ENCODE data around the gene ASB12.
"Not testable (repeated sequence)": the region's sequence is repeated elsewhere in the genome, so short reads cannot be mapped to it uniquely, and the experiment has no call there.

ASB12 gene

DNA sequence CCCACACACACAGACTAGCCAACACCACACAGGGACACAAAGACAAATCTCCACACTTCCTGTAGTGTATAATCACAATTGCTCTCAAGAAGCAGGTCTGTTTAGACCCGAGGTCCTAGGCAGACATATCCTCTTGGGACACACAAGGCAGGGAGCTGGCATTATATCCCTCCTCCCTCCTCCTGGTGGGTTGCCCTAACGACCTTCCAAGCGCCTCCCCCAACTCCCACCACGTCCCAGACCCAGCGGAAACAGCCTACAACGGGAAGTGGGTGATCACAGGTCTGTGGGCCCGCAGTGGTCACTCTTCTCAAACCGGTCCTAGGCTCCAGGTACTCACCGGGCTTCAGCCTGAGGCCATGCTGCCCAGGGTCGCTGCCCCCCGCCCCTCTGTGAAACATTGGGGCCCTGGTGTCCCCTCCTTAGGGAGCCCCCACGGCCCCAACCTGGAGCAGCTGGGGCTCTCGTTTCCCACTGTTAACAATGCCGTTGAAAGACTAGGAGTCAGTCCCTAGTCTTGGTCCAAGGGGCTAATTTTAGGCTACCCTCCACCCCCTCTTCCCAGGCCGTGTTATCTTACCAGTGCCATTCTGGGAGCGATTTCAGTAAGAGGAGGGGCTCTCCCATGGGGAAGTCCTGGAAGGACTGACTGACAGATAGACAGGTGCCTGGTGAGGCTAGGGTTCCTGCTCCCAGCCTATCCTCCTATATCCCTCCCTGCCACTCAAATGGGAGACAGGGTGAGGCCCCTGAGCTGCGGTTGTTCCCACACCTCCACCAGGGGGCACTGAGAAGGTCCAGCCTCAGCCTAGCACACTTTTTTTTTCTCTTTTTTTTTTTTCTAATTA is at the start of gene ASB12:
TSS of gene ASB12 (minus strand) at position 485 of the 848 bp plus-strand sequence. CDS start 4,957 bp downstream, outside the sequence.
- no peak for DNase-seq

DNA sequence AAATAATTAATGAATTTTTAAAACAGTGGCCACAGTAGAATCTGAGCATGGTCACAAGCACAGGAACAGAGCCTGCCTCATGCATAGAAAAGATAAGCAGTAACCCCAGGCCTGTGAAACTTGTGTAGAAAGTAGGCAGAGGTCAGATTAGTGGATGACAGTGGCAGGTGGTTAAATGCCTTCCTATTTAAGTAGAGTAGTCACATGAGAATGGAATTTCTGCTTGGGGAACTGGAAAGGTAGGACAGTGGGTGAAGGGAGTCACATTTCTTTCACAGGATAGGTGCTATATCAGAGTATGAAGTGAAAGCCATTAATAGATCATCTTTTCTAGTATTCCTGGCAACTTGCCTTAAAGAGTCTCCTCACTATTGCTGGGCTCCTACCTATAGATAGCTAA is 34.9 kb upstream of the ASB12 start:
- no peak for DNase-seq

DNA sequence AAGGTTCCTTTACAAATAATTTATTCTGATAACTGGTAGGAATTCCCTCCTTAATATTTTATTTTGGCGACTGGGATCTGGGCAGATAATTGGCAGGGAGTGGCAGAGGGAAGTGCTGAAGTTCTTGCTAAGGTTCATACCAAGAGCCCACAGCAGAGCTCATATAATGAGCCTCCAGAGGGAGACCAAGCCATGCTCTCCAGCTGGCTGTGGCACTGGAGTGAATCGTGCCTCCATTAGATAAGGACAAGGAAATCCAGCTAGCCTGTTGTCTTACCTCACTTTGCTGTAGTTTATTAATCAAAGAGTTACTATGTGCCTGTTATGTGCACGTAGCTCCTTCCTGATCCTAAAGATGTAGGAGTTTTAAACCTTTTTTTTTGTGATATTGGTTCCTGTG is 1.3 kb downstream of the ASB12 start:
- DNase-seq = no peak

DNA sequence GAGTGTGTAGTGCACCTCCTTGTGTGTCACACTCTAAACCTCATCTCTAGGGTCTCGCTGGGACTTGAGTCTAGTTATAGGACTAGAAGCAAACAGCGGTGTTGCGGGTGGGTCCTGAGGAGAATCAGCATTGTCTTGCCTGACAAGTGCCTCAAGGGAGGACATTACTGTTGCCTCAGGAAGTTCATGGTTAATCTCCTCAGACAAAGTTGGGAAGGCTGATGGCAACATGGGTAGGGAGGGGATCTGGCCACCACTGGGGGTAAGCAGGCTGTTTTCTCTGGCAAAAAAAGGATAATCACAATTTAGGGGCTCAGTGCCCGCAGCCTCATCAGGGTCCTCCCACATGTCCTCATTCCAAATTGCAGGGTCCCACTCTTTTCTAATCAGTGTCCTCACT is 12.4 kb downstream of the ASB12 start:
- DNase-seq = no peak

- not testable (repeated sequence) for DNase-seq
These were observed 16.4 kb downstream of the ASB12 start for GRCh38 chrX:64213989-64214388.

DNA sequence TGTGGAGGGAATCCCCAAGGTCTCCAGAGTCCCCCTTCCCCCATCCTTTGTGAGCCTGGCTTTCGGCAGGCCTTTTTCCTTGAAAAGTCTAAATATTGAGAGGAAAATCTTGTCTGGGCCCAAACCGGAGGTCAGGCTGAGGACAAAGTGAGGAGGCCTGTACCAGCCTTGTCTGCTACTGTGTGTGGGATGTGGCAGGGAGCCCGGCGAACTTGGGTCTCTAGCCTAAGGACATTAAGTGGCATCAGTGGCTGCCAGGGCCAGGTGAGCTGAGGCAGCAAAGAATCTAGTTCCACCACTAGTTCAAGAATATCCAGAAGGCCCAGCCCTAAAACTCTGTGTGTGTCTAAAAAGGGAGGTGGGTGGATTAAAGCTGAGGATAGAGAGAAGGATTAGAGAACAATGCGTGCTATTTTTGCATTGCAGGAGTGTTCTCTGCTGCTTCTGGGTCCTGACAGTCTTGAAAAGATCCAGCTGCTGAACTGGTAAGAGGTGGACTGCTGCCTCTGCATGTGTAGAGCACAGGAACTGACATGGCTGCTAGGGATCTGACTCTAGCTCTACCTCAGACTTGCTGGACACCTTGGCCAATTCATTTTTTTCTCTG is 23.7 kb downstream of the ASB12 start:
- peak in 12 of 51 donors; percentile 0 to 25 (median 6) for DNase-seq

GRCh38 chrX:64205735-64206501 is 24.5 kb downstream of the ASB12 start:
- DNase-seq = peak; percentile 21 to 94 (median 82)

- DNase-seq = peak in 7 of 51 donors; percentile 21 to 65 (median 55)
These were observed 25.0 kb downstream of the ASB12 start, which contains the start of gene AMER1 for GRCh38 chrX:64205441-64205734. Gene AMER1, minus strand, starts transcription at chrX:64205708. Its CDS starts 12,422 bp downstream, at chrX:64193286.

DNA sequence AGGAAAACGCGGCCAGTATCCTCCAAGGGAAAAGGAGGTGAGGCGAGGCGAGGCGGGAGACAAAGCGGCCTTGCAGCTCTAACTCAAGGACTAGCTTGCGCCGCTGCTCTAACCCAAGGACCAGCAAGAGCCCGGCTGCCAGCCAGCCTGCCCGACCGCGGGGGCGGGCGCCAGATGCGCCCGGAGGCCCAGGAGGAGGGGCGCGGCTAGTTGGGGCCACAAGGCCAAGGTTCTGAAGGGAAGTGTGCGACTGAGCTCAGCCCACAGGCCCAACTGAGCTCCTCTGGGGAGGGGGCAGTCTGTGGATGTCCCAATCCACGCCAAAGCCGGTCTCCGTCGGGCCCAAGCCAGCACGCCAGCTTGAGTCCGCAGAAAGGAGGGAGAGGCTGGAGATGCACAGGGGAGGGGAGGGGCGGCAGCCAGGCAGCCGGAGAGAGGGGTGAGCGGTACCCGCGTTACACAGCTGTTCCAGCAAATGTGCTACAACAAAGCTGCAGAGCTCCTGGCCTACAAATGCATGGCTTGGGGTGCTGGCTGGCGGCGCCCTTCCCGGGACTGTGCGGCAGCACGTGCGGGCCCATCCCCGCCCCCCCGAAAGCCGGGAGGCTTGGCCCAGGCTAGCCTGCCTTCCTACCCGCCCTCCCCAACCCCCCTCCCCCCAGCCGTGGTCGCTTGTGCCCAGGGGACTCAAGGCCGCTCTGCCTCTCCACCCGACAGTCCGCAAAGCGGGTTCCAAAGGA is 25.5 kb downstream of the ASB12 start:
- peak in 47 of 51 donors; percentile 1 to 65 (median 28) for DNase-seq

- peak in 34 of 51 donors; percentile 0 to 31 (median 12) for DNase-seq
These were observed 26.2 kb downstream of the ASB12 start for GRCh38 chrX:64204252-64204651.

DNA sequence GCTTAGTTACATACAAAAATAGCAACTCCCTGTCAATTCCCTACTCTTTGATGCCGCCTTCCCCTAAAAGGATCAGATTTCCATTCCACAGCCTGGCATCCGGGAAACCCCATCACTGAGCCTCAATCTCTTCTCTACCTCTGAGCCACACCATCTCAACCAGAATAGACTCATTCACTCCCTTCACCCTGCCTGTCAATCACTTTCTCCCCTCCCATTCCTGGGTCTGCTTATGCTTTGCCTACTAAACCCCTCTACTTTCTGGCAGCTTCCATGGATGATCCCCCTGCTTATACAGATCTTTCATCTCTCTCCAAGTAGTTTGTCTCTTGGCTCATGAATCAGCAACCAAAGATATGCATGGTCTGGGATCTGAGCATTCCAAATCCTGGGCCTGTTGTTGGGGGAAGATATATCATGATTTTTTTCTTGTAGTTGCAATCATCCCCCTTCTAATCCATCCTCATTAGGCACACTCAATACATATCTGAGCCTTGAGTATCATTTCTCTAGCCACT is 27.5 kb downstream of the ASB12 start:
- DNase-seq = no peak

DNA sequence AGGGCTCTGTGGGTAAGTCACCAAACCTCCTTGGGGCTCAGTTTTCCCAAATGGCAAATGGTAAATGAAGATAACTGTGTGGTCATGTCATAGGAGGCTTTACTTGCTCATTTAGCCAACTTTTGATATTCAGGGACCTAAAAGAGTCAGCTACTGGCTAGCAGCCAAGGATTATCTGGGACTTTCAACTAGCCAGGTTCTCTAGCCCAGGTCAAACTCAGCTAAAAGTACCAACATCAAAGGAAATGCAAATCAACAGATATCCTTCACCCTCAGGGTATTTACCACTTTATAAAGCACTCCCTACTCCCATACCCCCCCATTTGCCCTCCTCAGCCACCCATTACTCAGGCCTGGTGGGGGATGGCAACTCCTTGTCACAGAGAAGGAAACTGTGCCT is 32.4 kb downstream of the ASB12 start:
- no peak for DNase-seq

GRCh38 chrX:64196606-64197005 is 33.8 kb downstream of the ASB12 start:
- DNase-seq = no peak

GRCh38 chrX:64195862-64196261 is 34.5 kb downstream of the ASB12 start:
- DNase-seq = no peak

DNA sequence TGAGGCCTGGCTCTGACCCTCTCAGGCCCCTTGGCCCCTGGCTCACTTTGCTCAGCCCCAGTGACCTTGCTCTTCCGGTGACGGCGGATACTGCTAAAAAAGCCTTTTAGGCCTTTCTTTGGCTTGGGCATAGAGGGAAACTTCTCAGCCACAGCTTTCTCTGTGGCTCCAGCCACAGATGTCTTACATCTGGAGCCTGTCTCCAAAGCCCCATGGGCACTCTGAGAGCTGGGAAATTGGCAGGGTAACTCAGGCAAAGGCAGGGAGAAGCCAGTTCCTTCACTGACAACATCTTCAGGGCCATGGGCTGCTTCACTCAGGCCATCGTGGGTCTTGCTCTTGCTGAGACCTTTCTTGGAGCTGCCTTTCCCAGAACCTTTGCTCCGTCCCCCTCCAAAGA is 37.7 kb downstream of the ASB12 start:
- DNase-seq = no peak

- DNase-seq = no peak
These were observed 38.4 kb downstream of the ASB12 start for GRCh38 chrX:64192040-64192439.

DNA sequence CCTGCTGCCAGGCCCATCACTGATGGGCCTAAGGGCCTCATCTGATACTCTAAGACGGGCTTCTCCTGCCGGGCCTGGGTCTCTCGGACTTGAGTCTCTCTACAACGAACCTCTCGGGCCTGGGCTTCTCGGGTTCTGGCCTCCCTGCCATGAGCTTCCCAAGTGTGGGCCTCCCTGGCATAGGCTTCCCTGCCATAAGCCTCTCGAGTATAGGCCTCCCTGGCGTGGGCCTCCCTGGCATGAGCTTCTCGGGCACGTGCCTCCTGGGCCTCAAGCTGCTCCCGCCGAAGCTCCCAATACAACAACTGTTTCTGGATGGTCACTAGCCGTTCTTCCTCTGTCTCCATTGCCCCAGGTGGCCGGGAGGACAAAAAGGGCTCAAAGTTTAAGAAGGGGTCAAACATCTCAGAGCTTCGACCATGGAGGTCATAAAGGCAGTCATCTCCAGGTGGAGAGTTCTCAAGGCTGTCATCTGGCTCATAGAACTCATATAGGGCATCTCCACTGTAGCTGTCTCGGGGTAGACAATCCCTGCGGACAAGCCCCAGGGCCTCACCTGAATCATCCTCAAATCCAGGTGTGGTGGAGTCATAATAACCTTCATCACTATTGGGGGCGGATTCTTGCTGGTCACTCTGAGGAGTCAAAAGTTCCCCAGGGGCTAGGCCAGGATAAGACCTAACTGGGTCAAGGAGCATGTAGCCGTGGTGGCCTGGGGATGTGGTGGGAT is 39.0 kb downstream of the ASB12 start:
- DNase-seq = no peak

DNA sequence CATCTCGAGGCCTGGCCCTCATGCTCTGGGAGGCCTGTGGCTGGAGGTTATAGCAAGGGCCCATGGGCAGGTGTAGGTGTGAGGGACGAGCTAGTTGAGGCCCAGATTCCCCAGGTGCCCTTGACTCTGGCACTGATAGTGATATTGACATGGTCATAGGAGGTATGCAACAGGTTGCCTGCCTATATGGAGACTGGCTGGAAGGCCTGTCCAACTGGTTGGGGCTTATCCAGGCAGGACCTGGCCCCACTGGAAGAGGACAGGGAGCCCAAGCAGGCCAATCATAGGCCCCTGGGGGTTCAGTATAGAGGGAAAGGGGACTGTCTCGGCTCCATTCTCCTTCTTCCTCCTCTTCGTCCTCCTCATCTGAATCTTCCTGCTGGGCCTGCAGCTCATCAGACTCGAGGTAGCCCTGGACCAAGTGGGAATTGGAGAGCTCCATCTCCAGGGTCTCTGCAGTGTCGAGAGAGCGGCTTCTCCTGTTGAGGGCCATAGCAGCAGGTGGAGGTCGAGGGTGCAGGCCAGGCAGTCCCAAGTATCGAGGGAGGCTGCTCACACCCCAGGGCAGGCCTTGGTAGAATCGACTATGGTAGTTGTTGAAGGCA is 40.2 kb downstream of the ASB12 start:
- DNase-seq = no peak

- no peak for DNase-seq
These were observed 41.5 kb downstream of the ASB12 start for GRCh38 chrX:64188901-64189300.

DNA sequence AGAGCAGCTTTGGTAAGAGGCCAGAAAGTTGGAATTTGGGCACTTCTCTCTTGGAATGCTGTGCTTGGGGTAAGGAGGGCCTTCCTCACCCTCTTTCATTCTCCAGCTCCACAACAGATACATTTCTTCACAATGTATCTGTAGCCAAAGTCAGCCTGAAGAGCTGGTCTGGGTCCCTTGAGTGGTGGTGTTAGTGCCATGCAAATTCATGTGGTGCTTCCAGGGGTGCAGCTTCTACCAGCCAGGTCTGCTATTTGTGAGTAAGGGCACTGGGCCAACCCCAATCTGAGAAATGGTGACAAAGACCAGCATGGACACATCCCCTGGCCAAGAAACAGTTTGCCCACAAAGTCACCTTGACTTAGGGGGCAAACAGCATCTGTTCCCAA is 42.7 kb downstream of the ASB12 start:
- DNase-seq = no peak

All from hypothalamus (tissue), 51 donors.